ES-I3 (cell line): ENCODE measurements around the gene SFXN1.

Experiments used
- H3K36me3 ChIP-seq: 2 replicates; pipeline ENCODE4 v1.6.1; 2013; ENCODE audit warnings: mild to moderate bottlenecking, low read length, control low read depth, moderate library complexity; ENCODE audit not compliant: insufficient read depth
- H3K4me1 ChIP-seq: 2 replicates; pipeline ENCODE4 v1.6.1; 2013; ENCODE audit warnings: mild to moderate bottlenecking, control low read depth, low read length; ENCODE audit not compliant: insufficient read depth
- H3K9ac ChIP-seq: 2 replicates; pipeline ENCODE4 v1.6.1; 2013; ENCODE audit warnings: low read depth, mild to moderate bottlenecking, low read length, moderate library complexity
- H3K9me3 ChIP-seq: 2 replicates; pipeline ENCODE4 v1.6.1; 2013; ENCODE audit warnings: mild to moderate bottlenecking, low read length, moderate library complexity; ENCODE audit not compliant: control insufficient read depth, insufficient read depth

Gene SFXN1

GRCh38 chr5:175573493-175574269 lies 95.3 kb downstream of the SFXN1 start:
- no peaks in the 10 kb centered on the region for H3K36me3 ChIP-seq
- peaks cover 4% of the 10 kb centered on the region; the same call in 1 of the 2 replicates for H3K4me1 ChIP-seq
- no peak overlapping the region for H3K9ac ChIP-seq
- peaks cover 6% of the 10 kb centered on the region; the same call in 1 of the 2 replicates for H3K9me3 ChIP-seq

DNA sequence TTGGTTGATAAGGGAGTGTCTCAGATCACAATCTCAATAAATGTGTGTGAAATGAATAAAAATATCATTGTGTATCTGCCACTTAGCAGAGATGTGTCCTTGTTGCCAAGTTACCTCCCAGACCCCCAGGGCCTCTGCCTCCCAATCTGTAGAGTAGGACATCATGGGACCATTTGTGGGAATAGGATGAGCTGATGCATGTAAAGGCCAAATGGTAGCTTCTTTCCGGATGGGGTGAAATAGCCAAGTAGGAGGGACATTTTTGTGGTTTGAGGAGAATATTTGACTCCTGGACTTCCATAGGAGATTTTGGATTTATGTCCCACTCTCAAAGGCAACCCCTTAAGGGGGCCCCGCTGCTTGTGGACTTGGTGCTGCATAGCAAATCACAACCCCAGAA lies 96.9 kb downstream of the SFXN1 start:
- Histone ChIP-seq H3K36me3 (no peaks in the 10 kb centered on the region), H3K9me3 (peaks cover 6% of the 10 kb centered on the region; the same call in 1 of the 2 replicates), H3K9ac (no peak overlapping the region), H3K4me1 (peaks cover 4% of the 10 kb centered on the region; the same call in 1 of the 2 replicates)

- peaks cover 6% of the 10 kb centered on the region; the same call in 1 of the 2 replicates for H3K9me3 ChIP-seq
- H3K4me1 ChIP-seq = peaks cover 4% of the 10 kb centered on the region; the same call in 1 of the 2 replicates
- H3K36me3 ChIP-seq = no peaks in the 10 kb centered on the region
- H3K9ac ChIP-seq = no peak overlapping the region
These were observed 97.7 kb downstream of the SFXN1 start for GRCh38 chr5:175576096-175576495.

DNA sequence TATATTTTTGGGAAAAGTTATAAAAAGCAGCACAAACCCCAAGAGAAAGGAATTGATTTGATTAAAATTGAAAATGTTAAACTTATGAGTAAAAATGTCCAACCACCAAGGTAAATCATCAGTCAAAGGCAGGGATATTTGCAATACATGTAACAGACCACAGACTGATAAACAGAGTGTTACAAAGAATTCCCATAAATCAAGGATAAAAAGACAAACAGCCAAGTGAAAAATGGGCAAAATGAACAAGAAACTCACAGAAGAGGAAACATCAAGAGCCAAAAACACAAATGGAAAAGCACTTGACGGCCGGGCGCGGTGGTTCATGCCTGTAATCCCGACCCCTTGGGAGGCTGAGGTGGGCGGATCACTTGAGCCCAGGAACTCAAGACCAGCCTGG lies 98.2 kb downstream of the SFXN1 start:
- Histone ChIP-seq H3K9me3 (peaks cover 6% of the 10 kb centered on the region; the same call in 1 of the 2 replicates), H3K9ac (no peak overlapping the region), H3K36me3 (no peaks in the 10 kb centered on the region), H3K4me1 (peaks cover 4% of the 10 kb centered on the region; the same call in 1 of the 2 replicates)
